ENCODE data around the gene OGG1.

OGG1 gene

DNA sequence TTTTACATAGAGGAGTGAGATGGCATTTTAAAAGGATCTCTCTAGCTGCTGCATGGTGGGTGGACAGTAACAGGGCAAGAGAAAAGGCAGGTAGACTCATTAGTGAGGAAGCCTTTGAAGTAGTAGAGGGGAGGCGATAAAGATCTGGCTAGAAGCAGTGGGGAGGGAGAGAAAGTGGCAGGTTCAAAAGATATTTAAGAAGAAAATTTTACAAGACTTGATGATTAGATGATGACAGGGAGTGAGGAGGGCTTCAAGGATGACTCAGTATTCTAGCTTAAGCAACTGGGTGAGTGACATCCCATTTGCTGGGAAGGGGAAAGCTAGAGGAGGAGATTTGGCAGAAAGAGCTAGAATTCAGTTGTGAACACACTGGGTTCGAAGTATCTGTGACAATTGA is 22.0 kb upstream of the OGG1 start:
- DNase-seq (ENCODE audit: low spot score), result no peak

DNA sequence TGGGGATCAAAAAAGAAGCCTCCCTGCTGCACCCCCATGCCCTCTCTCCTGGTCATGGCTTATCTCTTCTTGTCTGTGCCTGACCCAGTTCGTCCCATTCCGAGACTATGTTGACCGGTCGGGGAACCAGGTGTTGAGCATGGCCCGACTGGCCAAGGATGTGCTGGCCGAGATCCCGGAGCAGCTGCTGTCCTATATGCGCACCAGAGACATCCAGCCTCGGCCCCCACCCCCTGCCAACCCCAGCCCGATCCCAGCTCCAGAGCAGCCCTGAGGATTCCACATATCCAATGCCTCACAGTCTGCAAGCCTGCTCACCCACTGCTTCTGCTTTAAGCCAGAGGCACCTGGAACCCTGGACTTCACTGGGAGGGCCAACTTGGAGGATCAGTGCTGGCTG is 20.3 kb upstream of the OGG1 start:
- DNase-seq (ENCODE audit: low spot score), result no peak

- DNase-seq (ENCODE audit: low spot score), result no peak
Measured at GRCh38 chr3:9730657-9731205, 19.0 kb upstream of the OGG1 start.

DNA sequence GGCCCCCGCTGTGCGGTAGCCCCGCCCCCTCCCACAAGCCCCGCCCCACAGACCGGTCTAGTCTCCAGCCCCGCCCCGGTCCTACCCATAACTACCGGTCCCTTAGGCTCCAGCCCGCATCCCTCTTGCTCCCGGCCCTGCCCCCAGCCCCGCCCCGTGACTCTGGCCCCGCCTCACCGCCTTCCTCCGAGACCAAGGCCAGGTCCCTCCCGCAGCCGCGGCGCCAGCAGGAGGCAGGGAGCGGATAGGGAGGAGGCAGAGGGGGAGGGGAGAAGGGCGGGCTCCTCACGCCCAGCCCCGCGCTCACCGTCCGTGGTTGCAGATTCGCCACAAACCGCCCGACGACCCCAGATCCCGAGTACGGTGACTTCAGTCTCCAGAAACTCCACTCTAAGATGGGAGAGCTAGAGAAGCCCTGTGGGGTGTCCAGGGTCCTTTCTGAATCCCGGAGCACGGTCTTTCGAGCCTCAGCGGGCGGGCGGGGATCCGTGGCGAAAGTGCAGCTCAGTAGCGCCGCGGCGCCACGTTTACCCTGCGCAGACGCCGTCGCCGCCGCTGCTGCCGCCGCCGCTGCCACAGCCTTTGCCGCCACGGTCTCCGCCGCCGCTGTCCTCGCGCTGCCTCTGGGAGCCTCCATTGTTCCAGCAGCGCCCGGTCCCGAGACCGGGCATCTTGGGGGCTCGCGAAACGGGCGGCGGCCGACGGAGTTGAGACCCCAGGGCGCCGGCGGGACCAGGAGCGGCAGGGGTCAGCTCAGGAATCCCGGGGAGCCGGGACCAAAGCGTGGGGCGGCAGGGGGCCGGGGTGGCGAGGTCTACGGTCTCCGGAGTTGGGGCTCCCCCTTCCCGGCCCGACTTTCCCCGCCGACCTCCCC is 18.3 kb upstream of the OGG1 start, which contains the start of gene BRPF1:
BRPF1 (plus strand) TSS at position 530 of the 874 bp plus-strand sequence. CDS start 2,406 bp downstream, outside the sequence.
- peak; percentile 99 for DNase-seq (ENCODE audit: low spot score)

GRCh38 chr3:9732080-9732739 is 17.5 kb upstream of the OGG1 start:
- DNase-seq (ENCODE audit: low spot score), result peak; percentile 21

DNA sequence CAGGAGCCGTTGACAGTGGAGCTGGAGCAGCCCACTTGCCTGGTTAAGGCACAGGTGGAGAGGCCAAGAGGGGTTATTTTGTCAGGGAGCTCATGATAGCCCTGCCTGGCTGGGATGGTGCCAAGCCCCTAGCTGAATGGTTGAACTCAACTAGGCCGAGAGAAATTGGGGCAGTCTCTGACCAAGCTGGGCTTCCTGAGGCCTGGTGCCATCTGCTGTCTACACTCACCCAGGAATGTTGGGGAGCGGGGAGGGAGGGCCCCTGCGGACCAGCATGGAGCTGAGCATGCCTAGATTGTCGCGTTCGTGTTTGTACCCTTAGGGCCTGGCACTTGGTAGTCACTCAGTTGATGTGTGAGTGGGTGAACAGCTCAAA is 17.0 kb upstream of the OGG1 start:
- no peak for DNase-seq (ENCODE audit: low spot score)

- no peak for DNase-seq (ENCODE audit: low spot score)
Measured at GRCh38 chr3:9736831-9737230, 12.9 kb upstream of the OGG1 start.

DNA sequence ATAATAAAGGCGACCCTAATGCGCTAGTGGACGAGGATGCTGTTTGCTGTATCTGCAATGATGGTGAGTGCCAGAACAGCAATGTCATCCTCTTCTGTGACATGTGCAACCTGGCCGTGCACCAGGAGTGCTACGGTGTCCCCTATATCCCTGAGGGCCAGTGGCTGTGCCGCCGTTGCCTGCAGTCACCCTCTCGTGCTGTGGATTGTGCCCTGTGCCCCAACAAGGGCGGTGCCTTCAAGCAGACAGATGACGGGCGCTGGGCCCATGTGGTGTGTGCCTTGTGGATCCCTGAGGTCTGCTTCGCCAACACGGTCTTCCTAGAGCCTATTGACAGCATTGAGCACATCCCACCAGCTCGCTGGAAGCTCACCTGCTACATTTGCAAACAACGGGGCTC is 10.6 kb upstream of the OGG1 start:
- DNase-seq (ENCODE audit: low spot score), result no peak

DNA sequence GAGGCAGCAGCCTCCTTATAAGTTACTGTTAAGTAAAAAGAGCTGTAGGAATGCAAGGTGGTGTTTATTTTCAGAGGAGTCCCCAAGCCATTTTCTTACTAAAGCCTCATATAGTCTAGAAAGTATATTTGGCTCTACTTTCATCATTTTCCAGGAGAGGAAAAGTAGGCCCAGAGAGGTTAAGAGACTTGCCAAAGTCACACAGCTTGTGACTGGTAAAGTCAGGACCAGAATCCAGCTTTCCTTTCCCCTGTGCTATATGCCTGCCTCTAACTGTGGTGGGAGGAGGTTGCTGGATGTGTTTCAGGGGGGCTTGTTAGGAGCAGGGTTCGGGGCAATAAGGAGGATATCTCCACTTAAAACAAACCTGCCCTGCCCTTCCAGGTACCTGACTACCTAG is 7.2 kb upstream of the OGG1 start:
- DNase-seq (ENCODE audit: low spot score), result no peak

DNA sequence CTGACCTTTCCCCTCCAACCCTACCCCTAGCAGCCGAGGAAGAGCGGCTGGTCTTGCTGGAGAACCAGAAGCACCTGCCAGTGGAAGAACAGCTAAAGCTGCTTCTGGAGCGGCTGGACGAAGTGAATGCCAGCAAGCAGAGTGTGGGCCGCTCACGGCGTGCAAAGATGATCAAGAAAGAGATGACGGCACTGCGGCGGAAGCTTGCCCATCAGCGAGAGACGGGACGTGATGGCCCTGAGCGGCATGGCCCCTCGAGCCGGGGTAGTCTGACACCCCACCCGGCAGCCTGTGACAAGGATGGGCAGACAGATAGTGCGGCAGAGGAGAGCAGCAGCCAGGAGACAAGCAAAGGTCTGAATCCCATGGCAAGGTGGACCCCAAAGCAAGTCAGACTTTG is 6.2 kb upstream of the OGG1 start:
- DNase-seq (ENCODE audit: low spot score), result no peak

DNA sequence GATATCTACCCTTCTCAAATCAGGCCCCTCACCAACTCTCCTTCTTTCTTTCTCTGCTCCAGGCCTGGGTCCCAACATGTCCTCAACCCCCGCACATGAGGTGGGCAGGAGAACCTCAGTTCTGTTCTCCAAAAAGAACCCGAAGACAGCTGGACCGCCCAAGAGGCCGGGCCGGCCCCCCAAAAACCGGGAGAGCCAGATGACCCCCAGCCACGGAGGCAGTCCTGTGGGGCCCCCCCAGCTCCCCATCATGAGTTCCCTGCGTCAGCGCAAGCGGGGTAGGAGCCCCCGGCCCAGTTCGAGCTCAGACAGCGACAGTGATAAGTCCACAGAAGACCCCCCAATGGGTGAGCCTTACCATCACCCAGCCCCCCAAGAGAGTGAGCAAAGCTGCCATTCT is 5.6 kb upstream of the OGG1 start:
- DNase-seq (ENCODE audit: low spot score), result no peak

GRCh38 chr3:9745521-9745920 is 4.2 kb upstream of the OGG1 start:
- DNase-seq (ENCODE audit: low spot score), result no peak

DNA sequence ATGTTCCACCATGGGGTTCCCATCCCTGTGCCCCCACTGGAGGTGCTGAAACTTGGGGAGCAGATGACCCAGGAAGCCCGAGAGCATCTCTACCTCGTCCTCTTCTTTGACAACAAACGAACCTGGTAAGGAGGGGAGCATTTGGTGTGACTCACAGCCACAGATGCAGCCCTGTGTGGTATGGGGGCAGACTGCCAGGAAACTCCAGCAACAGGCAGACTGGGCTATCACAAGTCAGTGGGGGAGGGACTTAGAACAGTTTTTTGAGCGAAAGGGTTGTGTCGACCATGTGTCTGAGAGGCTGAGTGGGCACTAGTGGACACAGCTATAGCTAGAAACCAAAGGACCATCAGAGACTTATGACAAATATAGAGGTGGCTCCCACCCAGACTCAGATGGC is 3.4 kb upstream of the OGG1 start:
- no peak for DNase-seq (ENCODE audit: low spot score)

- DNase-seq (ENCODE audit: low spot score), result peak; percentile 77
Measured at GRCh38 chr3:9747267-9747666, 2.5 kb upstream of the OGG1 start.

- no peak for DNase-seq (ENCODE audit: low spot score)
Measured at GRCh38 chr3:9748031-9748430, 1.7 kb upstream of the OGG1 start.

DNA sequence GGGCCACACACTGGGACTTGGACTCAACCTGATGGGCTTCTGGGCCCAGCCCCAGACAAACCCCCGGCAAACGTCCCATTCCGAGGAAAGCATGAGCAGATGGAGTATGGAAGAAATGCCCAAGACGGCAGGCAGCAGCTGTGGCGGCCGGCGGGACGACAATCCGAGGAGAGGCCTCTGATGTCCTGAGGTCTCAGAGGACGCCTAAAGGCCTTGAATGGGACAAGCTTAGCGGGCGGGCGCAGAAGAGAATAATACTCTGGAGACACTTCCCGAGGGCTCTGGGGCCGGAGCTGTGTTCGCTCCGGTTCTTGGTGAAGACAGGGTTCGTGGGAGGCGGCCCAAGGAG is 482 bp upstream of the OGG1 start:
- DNase-seq (ENCODE audit: low spot score), result no peak

- no peak for DNase-seq (ENCODE audit: low spot score)
Measured at GRCh38 chr3:9750556-9751411, 1.0 kb downstream of the OGG1 start.

DNA sequence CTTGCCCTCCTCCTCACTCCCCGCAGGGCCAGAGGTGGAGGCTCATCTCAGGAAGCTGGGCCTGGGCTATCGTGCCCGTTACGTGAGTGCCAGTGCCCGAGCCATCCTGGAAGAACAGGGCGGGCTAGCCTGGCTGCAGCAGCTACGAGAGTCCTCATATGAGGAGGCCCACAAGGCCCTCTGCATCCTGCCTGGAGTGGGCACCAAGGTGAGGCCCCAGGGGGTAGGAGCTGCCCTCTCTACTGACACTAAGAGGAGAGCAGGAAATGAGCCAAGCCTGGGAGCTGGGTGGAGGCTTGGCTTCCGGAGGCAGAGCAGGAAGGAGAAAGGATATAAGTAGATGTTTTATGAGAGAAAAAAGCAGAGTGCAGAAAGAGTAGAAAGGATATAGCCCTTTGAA is 4.9 kb downstream of the OGG1 start:
- no peak for DNase-seq (ENCODE audit: low spot score)

- DNase-seq (ENCODE audit: low spot score), result no peak
Measured at GRCh38 chr3:9757427-9757826, 7.7 kb downstream of the OGG1 start.

DNA sequence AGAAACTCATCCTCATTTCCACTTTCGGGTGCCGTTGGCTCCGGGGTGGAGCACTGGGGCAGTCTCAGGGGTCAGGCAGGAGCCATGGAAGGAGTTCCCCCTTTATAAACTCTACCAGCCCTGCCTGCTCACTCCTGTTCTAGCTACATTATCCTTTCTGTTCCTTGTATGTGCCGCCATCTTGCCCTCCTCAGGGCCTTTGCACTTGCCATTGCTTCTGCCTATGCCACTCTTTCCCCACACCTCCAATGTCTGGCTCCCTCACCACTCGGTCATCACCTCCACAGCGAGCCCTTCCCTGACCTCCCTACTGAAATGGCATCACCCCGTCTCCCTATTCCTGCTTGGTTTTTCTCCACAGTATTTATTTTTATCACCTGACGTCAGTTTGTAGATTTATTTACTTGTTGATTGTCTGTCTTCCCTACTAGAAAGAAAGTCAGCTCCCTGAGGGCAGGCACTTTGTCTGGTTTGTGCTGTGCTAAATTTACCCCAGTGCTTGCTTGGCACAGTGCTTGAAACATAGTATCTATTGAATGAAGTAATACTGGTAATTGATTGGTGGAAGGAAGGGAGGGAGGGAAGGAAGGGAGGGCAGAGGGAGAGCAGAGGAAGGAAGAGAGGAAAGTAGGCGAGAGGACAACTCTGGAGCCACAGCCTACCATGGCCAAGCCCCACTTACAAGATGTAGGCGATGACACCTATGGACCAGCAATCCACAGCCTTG is 11.2 kb downstream of the OGG1 start:
- DNase-seq (ENCODE audit: low spot score), result no peak

DNA sequence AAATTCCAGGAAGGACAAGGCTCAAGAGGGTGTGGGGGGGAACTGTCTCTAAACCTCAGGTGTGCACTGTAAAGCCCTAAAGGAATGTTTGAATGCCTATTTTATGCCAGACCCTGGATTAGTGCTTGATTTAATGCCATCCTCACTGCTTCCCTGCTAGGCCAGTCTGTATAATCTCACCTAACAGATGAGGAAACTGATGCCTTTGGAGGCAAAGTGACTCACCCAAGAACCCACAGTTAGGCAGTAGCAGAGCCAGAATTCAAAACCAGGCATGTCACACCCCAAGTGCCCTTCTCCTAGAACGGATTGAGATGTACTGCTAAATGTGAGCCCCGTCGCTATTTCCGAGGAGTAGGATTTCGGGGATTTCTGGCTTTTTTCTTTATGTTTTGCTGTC is 12.2 kb downstream of the OGG1 start:
- no peak for DNase-seq (ENCODE audit: low spot score)

- DNase-seq (ENCODE audit: low spot score), result no peak
Measured at GRCh38 chr3:9762871-9763270, 13.1 kb downstream of the OGG1 start.

Data from kidney capillary endothelial cell (primary cell).